Keratinocyte (primary cell): ENCODE data around the gene MYL12A. TPM values are rescaled to one million over a fixed set of nuclear protein-coding genes. Genes with fewer than 3 reads are reported as not detected.

Source experiments
- DNase-seq: peaks from one replicate; pipeline ENCODE4 v3.0.0-alpha.2; 2011; ENCODE audit warnings: low read depth, missing footprints, low spot score
- FAIRE-seq: peaks from 2 replicates; lab custom pipeline; 2011; peaks lifted over from hg19 to GRCh38; lab: Jason Lieb, UNC
- H2AFZ ChIP-seq: 2 replicates; pipeline ENCODE4 v1.6.0; 2012; ENCODE audit warnings: low read length, control low read depth, inconsistent platforms; ENCODE audit not compliant: control insufficient read depth
- H3K27ac ChIP-seq: 2 replicates; pipeline ENCODE4 v1.5.1; 2011; ENCODE audit warnings: low read length; ENCODE audit not compliant: control insufficient read depth, insufficient read depth
- H3K27me3 ChIP-seq: 3 replicates; pipeline ENCODE4 v1.6.0; 2011; ENCODE audit warnings: low read length; ENCODE audit not compliant: control insufficient read depth, insufficient read depth; ENCODE audit errors: extremely low read depth
- H3K36me3 ChIP-seq, 2 experiments: 2 replicates in 1 of 2; 3 replicates in 1 of 2; pipeline ENCODE4 v1.5.1; 2011; ENCODE audit warnings: low read length in 2 of 2, mild to moderate bottlenecking in 1 of 2; ENCODE audit not compliant: control insufficient read depth in 2 of 2, insufficient read depth in 2 of 2; ENCODE audit errors: extremely low read depth in 1 of 2
- H3K4me1 ChIP-seq: 3 replicates; pipeline ENCODE4 v1.5.1; 2011; ENCODE audit warnings: low read length; ENCODE audit not compliant: control insufficient read depth, insufficient read depth; ENCODE audit errors: extremely low read depth
- H3K4me2 ChIP-seq: 3 replicates; pipeline ENCODE4 v1.6.0; 2011; ENCODE audit warnings: low read depth, low read length; ENCODE audit not compliant: control insufficient read depth, insufficient read depth; ENCODE audit errors: extremely low read depth
- H3K4me3 ChIP-seq, 3 experiments: fragments of 200-600 bp in 1 of 3; sonication (generic) in 1 of 3; 2 replicates in 2 of 3; 3 replicates in 1 of 3; pipeline ENCODE4 v1.5.1; 2011 to 2016; ENCODE audit warnings: low read length in 3 of 3, mild to moderate bottlenecking in 3 of 3, control low read depth in 2 of 3, inconsistent platforms in 1 of 3, low read depth in 1 of 3, mixed read lengths in 1 of 3, mixed run types in 1 of 3, moderate library complexity in 1 of 3; ENCODE audit not compliant: control insufficient read depth in 2 of 3, insufficient read depth in 2 of 3; ENCODE audit errors: extremely low read depth in 1 of 3
- H3K79me2 ChIP-seq: 2 replicates; pipeline ENCODE4 v1.6.0; 2012; ENCODE audit warnings: low read length; ENCODE audit not compliant: control insufficient read depth, insufficient read depth
- H3K9ac ChIP-seq: 3 replicates; pipeline ENCODE4 v1.6.0; 2011; ENCODE audit warnings: low read length; ENCODE audit not compliant: control insufficient read depth, insufficient read depth; ENCODE audit errors: extremely low read depth
- H3K9me1 ChIP-seq: 3 replicates; pipeline ENCODE4 v1.6.0; 2011; ENCODE audit warnings: low read length; ENCODE audit not compliant: control insufficient read depth, insufficient read depth; ENCODE audit errors: extremely low read depth
- H3K9me3 ChIP-seq: 2 replicates; pipeline ENCODE4 v1.5.1; 2012; ENCODE audit warnings: low read depth, low read length; ENCODE audit not compliant: control insufficient read depth
- H4K20me1 ChIP-seq: 3 replicates; pipeline ENCODE4 v1.6.0; 2011; ENCODE audit warnings: low read length; ENCODE audit not compliant: control insufficient read depth, insufficient read depth; ENCODE audit errors: extremely low read depth
- EZH2 ChIP-seq: IDR thresholded peaks from one replicate; pipeline ENCODE4 v1.6.1; 2012; ENCODE audit warnings: inconsistent platforms, mild to moderate bottlenecking, low read length, moderate library complexity
- dilution Hi-C: fragments of 300-500 bp; cut with MboI; formaldehyde crosslinking; loops from one replicate; pipeline ENCODE4 v1.7.0; 2020; ENCODE audit warnings: low sequenced_read_pairs; ENCODE audit not compliant: extremely low pct_ligation_motif_present
- polyA plus RNA-seq, 5 experiments: library from polyadenylated mRNA; depleted of rRNA in 3 of 5; stranded (reverse) in 3 of 5; stranded (forward) in 1 of 5; unstranded in 1 of 5; fragments of >200 nt; gene quantifications; 1 replicate in 1 of 5; 2 replicates in 3 of 5; 3 replicates in 1 of 5; pipeline versions ENCODE4 v1.2.1 to v1.2.3, GENCODE V29; 2011 to 2012; ENCODE audit warnings: missing spikeins in 2 of 5, low read depth in 1 of 5, low replicate concordance in 1 of 5
- TF ChIP-seq, protein P1 (sequence below), 3 experiments: IDR thresholded peaks in 1 of 3; conservative IDR thresholded peaks in 1 of 3; optimal IDR thresholded peaks in 1 of 3; 2 replicates in 2 of 3; 3 replicates in 1 of 3; pipeline versions ENCODE3 to v1.5.1; 2011; ENCODE audit warnings: low read length in 3 of 3, mild to moderate bottlenecking in 3 of 3, moderate library complexity in 2 of 3, control low read depth in 1 of 3, inconsistent platforms in 1 of 3; ENCODE audit not compliant: insufficient read depth in 2 of 3; ENCODE audit errors: extremely low read depth in 1 of 3

Gene MYL12A
- polyA plus RNA-seq, 1 donor (not counting 4 experiments of a cell fraction or from before 2014, with no cell fraction given), result 759 TPM

DNA sequence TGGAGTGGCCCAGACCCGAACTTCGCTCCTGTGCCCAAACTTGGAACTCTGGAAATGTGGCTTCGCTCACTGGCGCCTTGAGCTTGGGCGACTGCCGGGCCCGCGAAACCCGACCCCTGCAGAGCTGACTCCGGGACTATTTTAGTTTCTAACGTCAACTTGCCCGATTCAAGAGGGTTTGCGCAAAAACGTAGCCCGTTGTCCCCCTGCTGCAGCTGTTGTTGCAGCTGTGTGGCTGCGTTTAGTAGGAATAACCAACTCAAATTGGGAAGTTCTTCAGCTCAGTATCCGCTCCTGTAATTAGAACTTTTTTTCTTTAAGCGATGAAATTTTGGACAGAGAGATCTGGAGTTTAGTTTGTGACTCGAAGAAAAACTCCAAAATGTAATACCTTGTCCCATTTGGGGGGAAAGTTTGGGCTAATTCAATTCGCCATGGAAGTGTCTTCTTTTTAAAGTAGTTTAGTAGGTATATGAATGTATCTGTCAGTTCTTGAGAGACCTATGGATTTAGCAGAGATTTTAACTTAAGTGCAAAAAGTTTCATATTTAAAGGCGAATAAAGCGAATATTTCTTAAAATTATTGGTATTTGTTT is 559 bp downstream of the MYL12A start:
- Histone ChIP-seq H2AFZ (no peak overlapping the region), H3K36me3 (peaks cover 3 to 12% of the 10 kb centered on the region in 2 experiments), H3K4me2 (peak overlapping the region; percentile 97), H3K4me3 (peak overlapping the region; percentile 94 to 97 (median 96)), H3K4me1 (peaks cover 36% of the 10 kb centered on the region), H3K9me3 (no peaks in the 10 kb centered on the region), H3K79me2 (peaks cover 55% of the 10 kb centered on the region), H3K9me1 (peaks cover 3% of the 10 kb centered on the region), H3K9ac (peak overlapping the region; percentile 98), H3K27ac (peak overlapping the region; percentile 99), H3K27me3 (no peaks in the 10 kb centered on the region), H4K20me1 (peaks cover 8% of the 10 kb centered on the region)
- FAIRE-seq, result no peak
- no peak for TF ChIP-seq EZH2
- TF ChIP-seq, protein P1, sequence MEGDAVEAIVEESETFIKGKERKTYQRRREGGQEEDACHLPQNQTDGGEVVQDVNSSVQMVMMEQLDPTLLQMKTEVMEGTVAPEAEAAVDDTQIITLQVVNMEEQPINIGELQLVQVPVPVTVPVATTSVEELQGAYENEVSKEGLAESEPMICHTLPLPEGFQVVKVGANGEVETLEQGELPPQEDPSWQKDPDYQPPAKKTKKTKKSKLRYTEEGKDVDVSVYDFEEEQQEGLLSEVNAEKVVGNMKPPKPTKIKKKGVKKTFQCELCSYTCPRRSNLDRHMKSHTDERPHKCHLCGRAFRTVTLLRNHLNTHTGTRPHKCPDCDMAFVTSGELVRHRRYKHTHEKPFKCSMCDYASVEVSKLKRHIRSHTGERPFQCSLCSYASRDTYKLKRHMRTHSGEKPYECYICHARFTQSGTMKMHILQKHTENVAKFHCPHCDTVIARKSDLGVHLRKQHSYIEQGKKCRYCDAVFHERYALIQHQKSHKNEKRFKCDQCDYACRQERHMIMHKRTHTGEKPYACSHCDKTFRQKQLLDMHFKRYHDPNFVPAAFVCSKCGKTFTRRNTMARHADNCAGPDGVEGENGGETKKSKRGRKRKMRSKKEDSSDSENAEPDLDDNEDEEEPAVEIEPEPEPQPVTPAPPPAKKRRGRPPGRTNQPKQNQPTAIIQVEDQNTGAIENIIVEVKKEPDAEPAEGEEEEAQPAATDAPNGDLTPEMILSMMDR (optimal IDR thresholded peaks at IDR 0.05 in 1 of 3, IDR thresholded peaks at IDR 0.05 in 1 of 3, conservative IDR thresholded peaks at IDR 0.05 in 1 of 3; ENCODE audit: extremely low read depth in 1 of 3, insufficient read depth in 2 of 3, low read length in 3 of 3), result no peak
- dilution Hi-C loops, result no loop called here
- no peak for DNase-seq

DNA sequence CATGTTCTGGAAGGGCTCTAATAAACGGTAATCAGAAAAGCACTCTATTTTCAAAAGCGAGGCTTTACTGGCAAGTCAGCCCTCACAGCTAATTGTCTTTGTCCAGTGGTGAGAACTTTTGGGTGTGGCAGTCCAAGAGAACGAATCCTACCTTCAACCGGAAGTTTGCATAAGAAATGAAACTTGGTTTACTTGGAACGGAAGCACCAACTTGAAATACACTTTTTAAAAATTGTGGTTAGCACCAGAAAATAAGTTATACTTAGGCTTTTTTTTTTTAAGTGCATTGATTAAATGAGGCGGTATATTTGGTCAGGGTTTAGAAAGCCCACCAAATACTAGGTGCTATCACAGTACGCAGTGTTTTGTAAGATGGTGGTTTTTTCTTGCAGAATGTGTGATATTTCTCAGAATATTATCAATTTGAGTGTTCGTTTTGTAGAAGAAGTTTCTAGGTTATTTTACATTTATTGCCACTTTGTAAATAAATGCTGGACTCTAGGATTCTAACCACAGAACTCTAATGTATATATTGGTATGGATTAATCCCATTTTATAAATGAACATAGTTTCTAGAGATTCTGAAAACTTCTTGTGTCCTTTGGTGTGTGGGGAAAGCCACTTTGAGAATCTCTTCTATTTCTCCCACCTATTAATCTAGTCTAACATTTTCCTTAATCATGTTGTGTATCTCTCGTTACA is 1.2 kb downstream of the MYL12A start:
- Histone ChIP-seq H3K4me1 (peaks cover 36% of the 10 kb centered on the region), H3K27ac (peak overlapping the region; percentile 99), H3K36me3 (peaks cover 4 to 13% of the 10 kb centered on the region in 2 experiments), H3K9me3 (no peaks in the 10 kb centered on the region), H3K9me1 (peaks cover 3% of the 10 kb centered on the region), H3K4me2 (peak overlapping the region; percentile 97), H3K79me2 (peaks cover 57% of the 10 kb centered on the region), H3K9ac (peak overlapping the region; percentile 98), H3K4me3 (peak overlapping the region; percentile 94 to 97 (median 96)), H4K20me1 (peaks cover 8% of the 10 kb centered on the region), H2AFZ (no peak overlapping the region), H3K27me3 (no peaks in the 10 kb centered on the region)
- FAIRE-seq (no peak), DNase-seq (no peak)
- TF ChIP-seq EZH2, result no peak
- TF ChIP-seq, protein P1 (optimal IDR thresholded peaks at IDR 0.05 in 1 of 3, IDR thresholded peaks at IDR 0.05 in 1 of 3, conservative IDR thresholded peaks at IDR 0.05 in 1 of 3; ENCODE audit: extremely low read depth in 1 of 3, insufficient read depth in 2 of 3, low read length in 3 of 3), result no peak
- dilution Hi-C loops, result no loop called here
